Esophagus muscularis mucosa (tissue), 3 donors: ENCODE results near the gene TAS2R4.

ENCODE experiments used
- POLR2A ChIP-seq: fragments of 450-650 bp; IDR thresholded peaks from one replicate; pipeline ENCODE4 v1.6.1; 2017; ENCODE audit warnings: antibody characterized with exemption, moderate library complexity, mild to moderate bottlenecking, low read depth
- POLR2AphosphoS5 ChIP-seq, 2 donors: sonication (generic); formaldehyde crosslinking; IDR thresholded peaks; one replicate each; pipeline ENCODE4 v1.6.1; 2017; ENCODE audit warnings: antibody characterized with exemption in 2 of 2
- TF ChIP-seq, protein P1 (sequence below), 3 experiments: fragments of 200-600 bp in 2 of 3; fragments of 450-650 bp in 1 of 3; sonication (generic) in 2 of 3; IDR thresholded peaks; one replicate each; pipeline ENCODE4 v1.5.1; 2017 to 2019; ENCODE audit warnings: antibody characterized with exemption in 3 of 3, mild to moderate bottlenecking in 2 of 3, moderate library complexity in 1 of 3

DNA sequence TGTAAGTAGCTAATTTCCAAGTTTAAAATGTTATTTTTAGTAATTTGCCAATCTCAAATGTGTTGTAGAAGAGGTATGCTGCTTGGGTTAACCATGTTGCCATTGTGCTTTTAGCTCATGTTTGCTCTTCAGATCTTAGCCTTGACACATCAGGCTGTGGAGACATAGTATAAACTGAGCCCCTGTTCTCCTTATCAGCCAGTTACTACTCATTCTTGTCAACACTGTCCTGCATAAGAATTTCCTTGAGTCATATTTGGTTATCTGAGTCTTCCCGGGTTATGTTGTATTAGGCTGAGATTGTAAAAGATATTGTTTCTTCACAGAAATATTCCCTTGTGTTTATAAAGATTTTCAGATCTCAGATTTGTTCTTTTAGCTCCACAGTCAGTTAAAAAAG is 34.2 kb upstream of the TAS2R4 start:
- TF ChIP-seq POLR2AphosphoS5 (IDR thresholded peaks at IDR 0.05) (no peak), POLR2A (no peak)
- TF ChIP-seq, protein P1, sequence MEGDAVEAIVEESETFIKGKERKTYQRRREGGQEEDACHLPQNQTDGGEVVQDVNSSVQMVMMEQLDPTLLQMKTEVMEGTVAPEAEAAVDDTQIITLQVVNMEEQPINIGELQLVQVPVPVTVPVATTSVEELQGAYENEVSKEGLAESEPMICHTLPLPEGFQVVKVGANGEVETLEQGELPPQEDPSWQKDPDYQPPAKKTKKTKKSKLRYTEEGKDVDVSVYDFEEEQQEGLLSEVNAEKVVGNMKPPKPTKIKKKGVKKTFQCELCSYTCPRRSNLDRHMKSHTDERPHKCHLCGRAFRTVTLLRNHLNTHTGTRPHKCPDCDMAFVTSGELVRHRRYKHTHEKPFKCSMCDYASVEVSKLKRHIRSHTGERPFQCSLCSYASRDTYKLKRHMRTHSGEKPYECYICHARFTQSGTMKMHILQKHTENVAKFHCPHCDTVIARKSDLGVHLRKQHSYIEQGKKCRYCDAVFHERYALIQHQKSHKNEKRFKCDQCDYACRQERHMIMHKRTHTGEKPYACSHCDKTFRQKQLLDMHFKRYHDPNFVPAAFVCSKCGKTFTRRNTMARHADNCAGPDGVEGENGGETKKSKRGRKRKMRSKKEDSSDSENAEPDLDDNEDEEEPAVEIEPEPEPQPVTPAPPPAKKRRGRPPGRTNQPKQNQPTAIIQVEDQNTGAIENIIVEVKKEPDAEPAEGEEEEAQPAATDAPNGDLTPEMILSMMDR (IDR thresholded peaks at IDR 0.05) = no peak
